ENCODE results near the gene LARP1.

The LARP1 gene

GRCh38 chr5:154755361-154756008 lies at the start of gene LARP1:
Gene LARP1 (plus strand): TSS chr5:154755377. CDS start chr5:154755758, 381 bp downstream.
- peak in 1 of 2 donors; percentile 78 for DNase-seq
- Histone ChIP-seq H3K9me3 (no peaks in the 10 kb centered on the region), H3K27me3 (no peaks in the 10 kb centered on the region), H3K4me1 (peaks cover 0 to 47% (median 27%) of the 10 kb centered on the region in 4 donors), H3K36me3 (no peaks in the 10 kb centered on the region), H3K4me3 (peak within 1 kb of the TSS; percentile 93 to 98), H3K27ac (peak within 1 kb of the TSS; percentile 95 to 98)
- TF ChIP-seq, protein P1, sequence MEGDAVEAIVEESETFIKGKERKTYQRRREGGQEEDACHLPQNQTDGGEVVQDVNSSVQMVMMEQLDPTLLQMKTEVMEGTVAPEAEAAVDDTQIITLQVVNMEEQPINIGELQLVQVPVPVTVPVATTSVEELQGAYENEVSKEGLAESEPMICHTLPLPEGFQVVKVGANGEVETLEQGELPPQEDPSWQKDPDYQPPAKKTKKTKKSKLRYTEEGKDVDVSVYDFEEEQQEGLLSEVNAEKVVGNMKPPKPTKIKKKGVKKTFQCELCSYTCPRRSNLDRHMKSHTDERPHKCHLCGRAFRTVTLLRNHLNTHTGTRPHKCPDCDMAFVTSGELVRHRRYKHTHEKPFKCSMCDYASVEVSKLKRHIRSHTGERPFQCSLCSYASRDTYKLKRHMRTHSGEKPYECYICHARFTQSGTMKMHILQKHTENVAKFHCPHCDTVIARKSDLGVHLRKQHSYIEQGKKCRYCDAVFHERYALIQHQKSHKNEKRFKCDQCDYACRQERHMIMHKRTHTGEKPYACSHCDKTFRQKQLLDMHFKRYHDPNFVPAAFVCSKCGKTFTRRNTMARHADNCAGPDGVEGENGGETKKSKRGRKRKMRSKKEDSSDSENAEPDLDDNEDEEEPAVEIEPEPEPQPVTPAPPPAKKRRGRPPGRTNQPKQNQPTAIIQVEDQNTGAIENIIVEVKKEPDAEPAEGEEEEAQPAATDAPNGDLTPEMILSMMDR (IDR thresholded peaks at IDR 0.05): no peak
- intact Hi-C loops (cut with DNase I; ENCODE audit: low total_unique reads): loop anchor here (2.0 kb wide), 2 partner anchors 73 to 101 kb away; no protein-coding TSS in a partner anchor

DNA sequence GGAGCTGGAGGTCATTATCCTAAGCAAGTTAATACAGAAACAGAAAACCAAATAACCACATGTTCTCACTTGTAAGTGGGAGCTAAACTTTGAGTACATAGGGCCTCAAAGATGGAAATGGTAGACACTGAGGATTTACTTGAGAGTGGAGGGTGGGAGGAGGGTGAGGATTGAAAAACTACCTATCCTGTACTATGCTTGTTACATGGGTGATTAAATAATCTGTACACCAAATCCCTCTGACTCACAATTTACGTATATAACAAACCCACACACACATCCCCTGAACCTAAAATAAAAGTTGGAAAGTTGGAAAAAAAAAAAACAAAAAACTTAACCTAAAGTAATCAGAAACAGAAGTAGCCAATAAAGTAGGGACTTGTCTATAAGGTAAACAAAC lies 48.8 kb upstream of the LARP1 start:
- Histone ChIP-seq H3K4me3 (no peak overlapping the region), H3K36me3 (no peaks in the 10 kb centered on the region), H3K27me3 (no peaks in the 10 kb centered on the region), H3K4me1 (no peaks in the 10 kb centered on the region), H3K9me3 (no peaks in the 10 kb centered on the region), H3K27ac (no peak overlapping the region)
- intact Hi-C loops (cut with DNase I; ENCODE audit: low total_unique reads): no loop called here
- no peak for DNase-seq
- TF ChIP-seq, protein P1 (IDR thresholded peaks at IDR 0.05): no peak

GRCh38 chr5:154707641-154708040 lies 47.5 kb upstream of the LARP1 start:
- TF ChIP-seq, protein P1 (IDR thresholded peaks at IDR 0.05): no peak
- Histone ChIP-seq H3K4me1 (no peaks in the 10 kb centered on the region), H3K36me3 (no peaks in the 10 kb centered on the region), H3K9me3 (no peaks in the 10 kb centered on the region), H3K27ac (no peak overlapping the region), H3K4me3 (no peak overlapping the region), H3K27me3 (no peaks in the 10 kb centered on the region)
- no peak for DNase-seq
- intact Hi-C loops (cut with DNase I; ENCODE audit: low total_unique reads): no loop called here

DNA sequence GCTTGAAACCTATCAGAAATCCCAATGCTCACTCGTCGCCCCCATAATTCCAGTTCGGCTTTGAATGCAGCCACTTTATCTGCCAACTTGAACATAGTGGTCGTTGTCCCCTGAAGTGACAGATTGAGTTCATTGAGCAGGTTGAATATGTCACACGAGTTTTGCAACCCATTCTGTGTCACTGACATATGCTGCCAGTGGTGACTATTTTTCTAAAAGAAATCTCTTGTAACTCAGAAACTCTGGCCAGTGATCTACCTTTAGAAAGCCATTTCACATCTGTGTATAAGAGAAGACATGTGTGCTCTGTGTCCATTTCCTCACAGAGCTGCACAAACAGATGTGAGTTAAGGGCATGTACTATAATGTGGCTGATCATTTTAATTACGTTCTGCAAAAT lies 47.0 kb upstream of the LARP1 start:
- intact Hi-C loops (cut with DNase I; ENCODE audit: low total_unique reads): no loop called here
- Histone ChIP-seq H3K27ac (no peak overlapping the region), H3K4me1 (no peaks in the 10 kb centered on the region), H3K27me3 (no peaks in the 10 kb centered on the region), H3K9me3 (no peaks in the 10 kb centered on the region), H3K4me3 (no peak overlapping the region), H3K36me3 (no peaks in the 10 kb centered on the region)
- no peak for DNase-seq
- TF ChIP-seq, protein P1 (IDR thresholded peaks at IDR 0.05): no peak

DNA sequence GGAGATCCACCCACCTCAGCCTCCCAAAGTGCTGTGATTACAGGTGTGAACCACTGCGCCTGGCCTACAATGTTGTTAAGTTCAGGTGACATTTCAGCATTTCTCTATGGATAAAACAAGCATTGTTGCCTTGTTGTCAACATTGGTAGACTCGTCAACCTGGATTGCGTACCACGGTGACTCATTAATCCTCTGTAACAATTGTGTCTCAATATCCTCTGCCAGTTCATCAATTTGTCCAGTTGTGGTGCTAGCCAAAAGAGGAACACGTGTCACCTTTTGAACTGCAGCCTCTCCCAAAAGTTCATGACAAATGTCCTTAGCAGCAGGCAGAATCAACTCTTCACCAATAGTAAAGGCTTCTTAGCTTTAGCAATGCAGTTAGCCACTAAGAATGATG lies 46.3 kb upstream of the LARP1 start:
- no peak for DNase-seq
- Histone ChIP-seq H3K36me3 (no peaks in the 10 kb centered on the region), H3K27me3 (no peaks in the 10 kb centered on the region), H3K27ac (no peak overlapping the region), H3K4me1 (peaks cover 0 to 5% (median 2%) of the 10 kb centered on the region in 4 donors), H3K4me3 (no peak overlapping the region), H3K9me3 (no peaks in the 10 kb centered on the region)
- intact Hi-C loops (cut with DNase I; ENCODE audit: low total_unique reads): no loop called here
- TF ChIP-seq, protein P1 (IDR thresholded peaks at IDR 0.05): no peak

All from tibial artery (tissue), 4 donors.